GM12878 (cell line): Measurements from ENCODE around the gene PLA2G10.

Experiments used
- CTCF ChIP-seq, 3 experiments: IDR thresholded peaks in 2 of 3; conservative IDR thresholded peaks in 1 of 3; 2 replicates each; pipeline ENCODE4 v1.5.1; 2011; ENCODE audit warnings: low read depth in 3 of 3, low read length in 3 of 3, mild to moderate bottlenecking in 3 of 3, control low read depth in 2 of 3, moderate library complexity in 2 of 3, inconsistent platforms in 1 of 3, mixed read lengths in 1 of 3; ENCODE audit not compliant: control insufficient read depth in 2 of 3, insufficient read depth in 1 of 3; ENCODE audit errors: extremely low read depth in 1 of 3
- DPF2 ChIP-seq: fragments of 450-650 bp; IDR thresholded peaks from 2 replicates; pipeline ENCODE4 v1.6.1; 2017; ENCODE audit warnings: mild to moderate bottlenecking
- JUND ChIP-seq: IDR thresholded peaks from 2 replicates; pipeline ENCODE4 v1.6.1; 2012; ENCODE audit warnings: low read depth, mild to moderate bottlenecking, low read length, improper control_type of control experiment, moderate library complexity

GRCh38 chr16:14667347-14668266 lies 26.5 kb downstream of the PLA2G10 start:
- TF ChIP-seq CTCF (IDR thresholded peaks at IDR 0.05 in 2 of 3, conservative IDR thresholded peaks at IDR 0.05 in 1 of 3; ENCODE audit: control insufficient read depth in 2 of 3, extremely low read depth in 1 of 3, insufficient read depth in 1 of 3, low read depth in 3 of 3, low read length in 3 of 3) (no peak), DPF2 (no peak), JUND (no peak)
